ENCODE results near the gene INAVA.
"Not testable (repeated sequence)": the region's sequence is repeated elsewhere in the genome, so short reads cannot be mapped to it uniquely, and the experiment has no call there.

The INAVA gene

DNA sequence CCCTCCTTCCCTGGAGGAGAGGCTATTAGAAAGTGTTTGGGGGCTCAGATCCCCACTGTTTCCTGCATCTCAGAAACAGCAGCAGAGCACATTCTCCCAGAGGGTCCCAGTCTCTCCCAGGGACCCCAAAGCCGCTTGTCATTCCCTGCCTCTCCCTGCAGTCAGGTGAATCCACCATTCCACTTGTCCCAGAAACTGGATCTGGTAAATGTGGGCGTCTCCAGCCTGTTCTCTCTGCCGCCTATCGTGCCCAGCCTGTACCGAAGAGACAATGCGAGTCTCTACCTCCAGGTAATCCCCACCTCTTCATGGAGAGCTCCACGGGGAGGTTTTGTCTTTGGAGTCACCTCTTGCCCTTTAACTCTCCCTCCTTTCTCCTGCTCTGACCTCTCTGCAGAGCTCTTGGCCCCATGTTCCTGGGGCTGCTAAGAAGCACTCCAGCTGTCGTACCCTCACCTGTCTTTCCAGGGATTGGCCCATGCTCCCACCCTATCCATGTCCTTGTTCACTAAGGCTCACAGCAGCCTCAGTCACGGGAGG is 26.9 kb downstream of the INAVA start:
- no peak for DNase-seq (ENCODE audit: low read depth in 2 of 2)

DNA sequence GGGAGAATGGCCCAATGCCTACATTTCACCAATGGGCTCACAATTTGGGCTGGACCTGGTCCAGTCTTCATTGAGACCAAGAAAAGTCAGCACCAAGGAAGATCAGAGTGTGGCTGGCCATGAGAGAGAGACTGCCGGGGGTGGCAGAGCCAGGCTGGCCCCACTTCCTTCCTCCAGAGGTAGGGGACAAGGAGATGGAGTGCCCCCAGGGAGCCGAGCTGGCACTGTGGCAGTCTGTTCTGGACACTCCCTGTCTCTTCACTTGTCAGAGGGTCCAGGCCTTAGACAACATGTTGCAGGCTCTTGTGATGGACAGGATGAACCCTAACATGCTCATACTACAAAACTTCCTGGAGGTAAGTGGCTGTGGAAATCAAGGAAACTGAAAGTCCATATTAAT is 27.7 kb downstream of the INAVA start:
- DNase-seq (ENCODE audit: low read depth in 2 of 2), result no peak

DNA sequence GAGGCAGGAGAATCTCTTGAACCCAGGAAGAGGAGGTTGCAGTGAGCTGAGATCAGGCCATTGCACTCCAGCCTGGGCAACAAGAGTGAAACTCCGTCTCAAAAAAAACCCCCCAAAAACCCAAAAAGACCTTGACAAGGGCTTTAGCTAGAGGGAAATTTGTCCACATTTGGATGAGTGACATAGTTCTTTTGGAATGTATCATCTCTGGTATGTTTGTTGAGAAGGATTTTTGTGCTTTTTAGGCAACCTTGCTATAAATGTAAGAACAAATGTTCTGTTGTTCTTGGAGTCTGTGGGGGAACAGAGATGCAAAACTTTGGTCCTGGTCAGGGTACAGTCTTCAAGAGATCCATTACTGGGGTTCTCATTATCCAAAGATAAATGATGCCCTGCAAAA is 28.9 kb downstream of the INAVA start:
- DNase-seq (ENCODE audit: low read depth in 2 of 2), result no peak

DNA sequence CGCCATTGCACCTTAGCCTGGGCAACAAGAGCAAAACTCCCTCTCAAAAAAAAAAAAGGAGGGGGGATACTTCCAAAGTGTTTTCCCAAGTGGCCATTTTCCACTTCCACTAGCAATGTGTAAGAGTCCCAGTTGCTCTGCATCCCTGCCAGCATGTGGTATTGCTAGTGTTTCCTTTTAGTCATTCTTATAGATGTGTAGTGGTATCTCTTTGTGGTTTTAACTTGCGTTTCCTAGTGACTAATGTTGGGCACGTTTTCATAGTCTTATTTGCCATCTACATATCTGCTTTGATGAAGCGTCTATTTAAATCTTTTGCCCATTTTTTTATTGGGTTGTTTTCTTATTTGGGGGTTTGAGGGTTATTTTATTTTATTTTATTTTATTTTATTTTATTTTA is 31.1 kb downstream of the INAVA start:
- no peak for DNase-seq (ENCODE audit: low read depth in 2 of 2)

DNA sequence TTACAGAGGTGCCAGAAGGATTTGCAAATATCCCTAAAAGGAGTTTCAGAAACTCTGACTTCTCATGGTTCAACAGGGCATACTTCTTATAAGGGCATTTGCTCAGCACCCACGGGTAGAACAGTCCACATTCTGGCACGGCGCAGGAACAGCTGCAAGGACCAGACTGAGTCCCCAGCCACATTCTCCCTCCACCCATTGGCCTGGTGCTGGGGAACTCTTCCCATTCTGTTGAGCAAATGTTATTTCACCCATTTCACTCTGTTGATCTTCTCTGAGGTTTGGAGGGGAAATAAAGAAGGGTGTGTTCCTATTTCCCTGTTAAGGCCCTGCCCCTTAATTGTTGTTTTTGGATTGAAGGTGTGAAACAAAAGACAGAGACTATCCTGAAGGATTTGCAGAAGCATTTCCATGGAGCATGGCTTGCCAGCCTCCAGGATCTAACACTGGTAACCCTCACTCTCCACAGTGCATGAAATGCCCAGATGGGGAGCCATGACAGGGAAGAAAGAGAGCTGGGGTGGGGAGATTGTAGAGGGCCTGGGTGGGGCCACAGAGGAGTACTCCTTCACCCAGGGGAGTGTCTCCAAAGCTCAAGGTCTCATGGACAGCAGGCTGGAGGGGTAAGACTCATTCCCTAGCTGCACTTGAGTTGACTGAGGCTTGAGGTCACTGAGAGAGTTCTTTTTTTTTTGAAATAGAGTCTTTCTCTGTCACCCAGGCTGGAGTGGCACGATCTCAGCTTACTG is 35.0 kb downstream of the INAVA start:
- DNase-seq (ENCODE audit: low read depth in 2 of 2), result no peak

DNA sequence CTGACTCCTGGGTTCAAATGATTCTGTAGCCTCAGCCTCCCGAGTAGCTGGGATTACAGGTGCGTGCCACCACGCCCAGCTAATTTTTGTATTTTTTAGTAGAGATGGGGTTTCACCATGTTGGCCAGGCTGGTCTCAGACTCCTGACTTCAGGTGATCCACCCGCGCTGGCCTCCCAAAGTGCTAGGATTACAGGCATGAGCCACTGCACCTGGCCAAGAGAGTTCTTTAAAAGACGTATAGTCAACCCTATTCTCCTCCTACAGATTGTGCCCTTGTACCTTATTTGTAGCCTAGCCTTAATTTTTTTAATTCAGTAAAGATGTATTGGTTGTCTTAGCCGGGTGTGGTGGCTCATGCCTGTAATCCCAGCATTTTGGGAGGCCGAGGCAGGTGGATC is 35.6 kb downstream of the INAVA start:
- not testable (repeated sequence) for DNase-seq (ENCODE audit: low read depth in 2 of 2)

DNA sequence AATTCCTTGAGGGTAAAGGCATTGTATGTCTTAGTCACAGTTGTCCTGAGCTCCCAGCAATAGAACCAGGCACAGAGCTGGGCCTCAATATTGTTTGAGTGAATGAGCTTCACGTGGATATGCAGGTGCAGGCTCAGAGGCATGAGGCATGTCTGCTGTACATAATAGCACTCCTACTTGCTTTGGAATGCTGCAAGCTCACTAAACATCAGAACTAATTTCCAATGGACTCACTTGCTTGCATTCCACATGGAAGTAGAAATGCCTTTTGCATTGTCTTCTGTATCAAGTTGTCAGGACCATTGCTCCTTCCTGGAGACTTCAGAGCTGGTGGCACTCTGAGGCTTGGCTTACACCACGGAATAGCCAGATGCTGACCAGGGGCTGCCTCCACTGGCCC is 37.1 kb downstream of the INAVA start:
- no peak for DNase-seq (ENCODE audit: low read depth in 2 of 2)

DNA sequence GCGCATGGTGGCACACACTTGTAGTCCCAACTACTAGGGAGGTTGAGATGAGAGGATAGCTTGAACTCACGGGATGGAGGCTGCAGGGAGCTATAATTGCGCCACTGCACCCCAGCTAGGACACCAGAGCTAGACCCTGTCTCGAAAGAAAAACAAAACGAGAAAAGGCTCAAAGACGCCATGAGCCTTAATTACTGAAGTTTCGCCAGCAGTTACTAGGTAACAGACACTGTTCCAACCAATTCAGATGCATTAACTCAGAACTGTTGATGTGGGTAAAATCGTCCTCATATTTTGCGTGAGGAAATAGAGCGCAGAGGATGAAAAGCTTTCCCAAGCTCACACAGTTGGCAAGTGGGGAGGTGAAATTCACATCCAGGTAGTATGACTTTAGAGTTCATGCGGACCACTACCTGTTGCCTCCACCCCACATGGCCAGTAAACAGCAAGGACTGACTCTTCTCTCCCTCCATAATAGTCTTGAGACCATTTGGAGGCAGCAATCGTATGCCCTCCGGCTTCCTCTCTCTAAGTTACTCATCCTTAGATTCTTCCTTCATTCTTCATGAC is 40.1 kb downstream of the INAVA start:
- no peak for DNase-seq (ENCODE audit: low read depth in 2 of 2)

DNA sequence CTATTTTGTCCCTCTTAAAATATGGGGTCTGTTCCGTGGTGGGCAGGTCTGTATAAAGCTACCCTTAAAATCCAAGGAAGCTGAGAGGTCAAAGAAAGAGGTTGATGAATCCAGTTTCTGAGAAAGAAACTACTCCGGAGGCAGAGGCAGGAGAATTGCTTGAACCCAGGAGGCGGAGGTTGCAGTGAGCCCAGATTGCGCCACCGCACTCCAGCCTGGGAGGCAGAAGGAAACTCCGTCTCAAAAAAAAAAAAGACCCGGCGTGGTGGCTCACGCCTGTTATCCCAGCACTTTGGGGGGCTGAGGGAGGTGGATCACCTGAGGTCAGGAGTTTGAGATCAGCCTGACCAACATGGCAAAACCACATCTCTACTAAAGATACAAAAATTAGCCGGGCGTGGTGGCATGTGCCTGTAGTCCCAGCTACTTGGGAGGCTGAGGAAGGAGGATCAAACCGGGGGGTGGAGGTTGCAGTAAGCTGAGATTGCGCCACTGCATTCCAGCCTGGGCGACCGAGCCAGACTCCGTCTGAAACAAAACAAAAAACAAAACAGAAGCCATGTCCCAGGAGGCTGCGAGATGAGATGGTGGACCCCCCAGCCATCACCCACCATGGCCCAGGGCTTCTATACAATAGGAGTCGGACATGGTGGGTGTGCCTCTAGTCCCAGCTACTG is 40.7 kb downstream of the INAVA start:
- not testable (repeated sequence) for DNase-seq (ENCODE audit: low read depth in 2 of 2)

DNA sequence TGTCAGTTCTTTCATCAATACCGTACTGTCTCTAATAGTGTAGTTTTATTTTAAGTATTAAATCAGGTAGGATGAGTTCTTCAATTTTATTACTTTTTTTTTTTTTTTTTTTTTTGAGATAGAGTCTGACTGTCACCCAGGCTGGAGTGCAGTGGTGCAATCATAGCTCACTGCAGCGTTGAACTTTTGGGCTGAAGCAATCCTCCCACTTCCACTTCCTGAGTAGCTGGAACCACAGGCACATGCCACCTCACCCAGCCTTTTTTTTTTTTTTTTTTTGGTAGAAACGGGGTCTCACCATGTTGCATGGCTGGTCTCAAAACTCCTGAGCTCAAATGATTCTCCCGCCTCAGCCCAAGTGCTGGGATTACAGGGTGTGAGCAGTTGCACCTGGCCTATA is 44.3 kb downstream of the INAVA start:
- peak in 1 of 2 donors; percentile 5 for DNase-seq (ENCODE audit: low read depth in 2 of 2)

DNA sequence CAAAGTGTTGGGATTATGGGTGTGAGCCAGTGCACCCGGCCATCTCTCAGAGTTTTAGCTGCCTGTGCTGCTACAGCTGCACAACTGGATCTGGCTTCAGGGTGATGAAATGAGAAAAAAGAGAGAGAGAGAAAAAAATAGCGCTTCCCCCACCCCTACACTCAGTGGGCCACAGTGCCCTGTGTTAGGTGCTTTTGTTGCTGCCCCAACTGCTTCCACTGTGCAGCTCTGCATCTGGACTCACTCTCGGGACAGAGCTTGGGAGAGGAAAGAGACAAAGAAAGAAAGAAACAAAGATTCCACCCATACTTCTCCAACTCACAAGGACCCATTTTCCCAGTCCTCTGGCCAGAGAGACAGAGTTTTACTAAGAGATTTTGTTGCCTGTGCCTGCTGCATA is 50.4 kb downstream of the INAVA start:
- DNase-seq (ENCODE audit: low read depth in 2 of 2), result no peak

DNA sequence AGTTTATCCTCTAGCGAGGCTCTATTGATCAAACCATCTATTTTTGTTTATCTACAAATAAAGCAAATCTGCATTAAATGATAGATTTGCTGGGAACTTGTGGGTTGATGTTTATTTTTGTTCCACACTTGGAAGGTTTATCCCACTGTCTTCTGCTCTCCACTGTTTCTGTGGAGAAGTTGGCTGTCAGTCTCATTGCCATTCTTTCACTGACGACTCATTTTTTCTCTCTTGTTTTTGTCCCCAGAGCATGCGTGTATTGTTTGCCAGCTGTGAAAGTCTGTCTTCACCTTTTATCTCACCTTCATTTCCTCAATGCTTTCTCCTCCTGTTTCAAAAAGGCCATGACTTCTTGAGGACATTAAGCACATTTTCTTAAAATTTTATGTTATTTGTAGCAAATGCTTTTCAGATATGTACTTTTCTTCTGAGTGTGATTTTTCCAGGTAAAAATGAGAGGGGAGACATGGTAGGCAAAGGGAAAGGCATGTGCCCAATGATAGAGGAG is 52.4 kb downstream of the INAVA start:
- no peak for DNase-seq (ENCODE audit: low read depth in 2 of 2)

DNA sequence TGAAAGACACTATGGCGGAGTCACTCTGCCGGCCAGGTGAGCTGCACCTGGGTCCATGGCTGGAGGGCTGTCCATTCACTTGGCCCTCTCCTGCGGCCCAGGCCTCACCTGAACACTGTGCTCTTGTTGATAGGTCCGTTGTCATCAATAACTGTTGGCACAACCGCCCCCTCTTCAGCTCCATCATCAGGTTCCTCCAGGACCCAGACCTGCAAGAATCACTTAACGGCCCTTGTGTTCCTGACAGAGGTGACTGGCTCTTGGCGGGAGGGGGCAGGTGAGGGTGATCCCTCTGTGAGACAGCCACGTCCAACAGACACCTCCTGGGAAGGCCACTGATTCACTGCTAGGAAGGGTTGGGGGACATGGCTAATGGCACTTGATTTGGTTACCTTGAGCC is 54.9 kb downstream of the INAVA start:
- DNase-seq (ENCODE audit: low read depth in 2 of 2), result no peak

DNA sequence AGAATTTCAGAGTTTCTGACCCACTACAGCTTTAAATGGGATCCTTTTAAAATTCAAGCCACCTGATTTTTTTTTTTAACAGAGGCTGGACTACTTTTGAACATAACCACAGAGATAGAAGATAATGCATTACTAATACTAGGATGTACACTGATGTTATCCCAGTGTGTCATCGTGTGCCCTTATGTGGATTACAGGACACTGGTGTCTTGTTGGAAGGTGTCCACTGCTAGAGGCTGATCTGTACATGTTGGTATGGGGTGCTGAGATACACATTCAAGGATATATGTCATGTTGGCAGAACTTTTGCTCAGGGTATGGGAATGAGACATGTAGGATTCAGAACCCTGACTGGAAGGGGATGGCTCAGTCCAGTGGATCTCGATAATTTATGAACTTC is 56.3 kb downstream of the INAVA start:
- DNase-seq (ENCODE audit: low read depth in 2 of 2), result no peak

DNA sequence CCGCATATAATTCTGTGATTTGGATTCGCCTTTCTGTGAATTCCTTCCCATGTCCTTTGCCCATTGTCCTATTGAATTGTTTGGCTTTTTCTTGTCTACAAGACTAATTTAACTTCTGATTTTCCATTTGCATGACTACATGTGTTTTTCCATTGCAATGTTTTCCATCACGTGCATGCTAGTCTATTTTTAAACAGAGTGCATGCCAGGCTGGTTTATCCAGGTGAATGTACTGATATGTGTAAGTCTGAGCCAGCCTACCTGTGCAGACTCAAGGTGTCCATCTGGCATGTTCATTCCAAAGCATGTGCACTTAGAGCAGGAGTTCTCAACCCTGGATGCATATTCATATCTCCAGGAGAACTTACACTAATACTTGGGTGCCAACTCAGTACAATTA is 59.7 kb downstream of the INAVA start:
- DNase-seq (ENCODE audit: low read depth in 2 of 2), result no peak

DNA sequence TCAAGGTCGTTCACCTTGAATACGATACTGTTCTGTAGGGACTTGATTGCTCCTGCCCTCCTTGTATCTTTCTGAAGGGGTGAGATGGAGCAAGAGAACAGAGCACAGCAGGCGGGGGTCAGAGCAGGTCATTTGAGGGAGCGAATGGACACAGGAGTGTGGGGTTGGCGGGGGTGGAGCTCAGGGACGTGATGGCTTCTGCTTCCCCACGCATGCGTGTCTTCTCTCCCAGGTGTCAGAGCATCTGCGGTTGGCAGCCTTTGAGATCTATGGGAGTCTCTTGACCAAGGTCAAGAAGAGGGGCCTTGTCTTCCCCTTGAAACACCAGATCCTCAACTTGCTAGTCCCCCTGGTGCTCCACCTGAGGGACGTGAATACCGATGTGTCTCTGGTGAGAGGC is 63.9 kb downstream of the INAVA start:
- no peak for DNase-seq (ENCODE audit: low read depth in 2 of 2)

DNA sequence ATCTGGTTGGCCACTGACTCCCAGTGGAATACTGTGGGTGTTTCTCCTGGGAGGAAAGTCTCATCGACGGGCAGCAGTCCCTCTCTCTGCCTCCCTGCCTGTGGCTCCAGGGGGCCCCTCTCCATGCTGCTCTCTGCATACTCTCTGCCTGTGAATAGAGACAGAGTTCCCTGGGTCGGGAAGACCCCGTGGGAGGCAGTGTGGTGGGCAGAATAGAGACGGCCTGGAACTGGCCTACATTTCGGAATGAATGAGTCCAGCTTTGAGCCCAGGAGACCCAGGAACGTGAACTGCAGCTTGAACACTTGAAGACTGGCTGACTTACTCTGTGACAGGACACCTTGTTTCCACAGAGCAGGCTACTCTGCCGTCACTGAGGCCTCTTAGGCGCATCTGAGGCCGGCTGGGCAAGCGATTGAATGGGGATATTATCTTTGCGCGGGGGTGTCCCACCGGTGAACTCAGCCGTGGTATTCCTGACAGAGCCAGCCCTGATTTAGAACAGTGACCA is 64.8 kb downstream of the INAVA start:
- no peak for DNase-seq (ENCODE audit: low read depth in 2 of 2)

DNA sequence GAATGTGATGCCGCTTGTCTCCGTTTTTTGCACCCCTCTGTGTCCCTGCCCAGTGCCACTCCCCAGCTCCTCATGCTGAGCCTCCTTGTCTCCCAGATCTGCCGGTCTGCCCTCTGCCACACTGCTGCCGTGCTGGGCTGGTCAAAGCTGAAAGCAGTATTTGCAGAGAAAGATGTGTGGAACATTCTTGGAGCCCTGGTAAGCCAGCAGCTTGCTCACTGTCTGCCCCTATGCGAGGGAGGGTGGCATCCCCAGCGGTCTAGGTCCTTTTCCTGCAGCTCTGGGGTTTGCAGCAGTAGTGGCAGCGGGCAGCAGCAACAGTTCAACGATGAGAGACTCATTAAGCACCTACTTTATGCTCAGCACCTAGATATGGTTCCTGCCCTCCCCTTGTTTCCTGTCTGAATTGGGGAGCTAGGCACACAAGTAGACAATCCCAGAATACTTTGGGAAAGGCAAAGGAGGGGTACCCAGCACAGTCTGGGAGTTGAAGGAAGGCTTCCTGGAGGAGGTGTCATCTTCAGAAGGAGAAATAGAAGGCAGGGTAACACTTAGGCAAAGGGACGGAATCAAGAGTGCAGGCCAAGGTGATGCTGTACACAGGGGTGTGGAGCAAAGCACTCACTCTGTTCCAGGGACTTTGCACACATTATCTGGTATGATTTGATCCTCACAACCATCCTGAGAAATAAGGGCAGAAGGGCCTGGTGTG is 65.7 kb downstream of the INAVA start:
- DNase-seq (ENCODE audit: low read depth in 2 of 2), result no peak

DNA sequence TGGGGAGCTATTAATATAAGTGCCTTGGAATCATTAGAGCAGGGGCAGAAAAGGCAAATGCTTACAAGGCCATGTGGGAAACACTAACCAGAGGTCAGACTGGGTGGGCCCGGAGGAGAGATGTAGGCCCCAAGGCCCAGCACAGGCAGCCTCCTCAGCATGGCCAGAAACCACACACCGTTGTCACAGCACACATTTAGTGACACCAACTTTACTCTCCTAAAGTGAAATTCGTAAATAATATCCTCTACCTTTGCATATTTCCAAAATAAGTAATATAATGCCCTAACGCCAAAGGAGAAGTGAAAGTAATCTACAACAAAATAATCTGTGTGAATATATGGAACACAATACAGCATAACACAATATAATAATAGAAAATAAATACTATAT is 66.2 kb downstream of the INAVA start:
- DNase-seq (ENCODE audit: low read depth in 2 of 2), result no peak

DNA sequence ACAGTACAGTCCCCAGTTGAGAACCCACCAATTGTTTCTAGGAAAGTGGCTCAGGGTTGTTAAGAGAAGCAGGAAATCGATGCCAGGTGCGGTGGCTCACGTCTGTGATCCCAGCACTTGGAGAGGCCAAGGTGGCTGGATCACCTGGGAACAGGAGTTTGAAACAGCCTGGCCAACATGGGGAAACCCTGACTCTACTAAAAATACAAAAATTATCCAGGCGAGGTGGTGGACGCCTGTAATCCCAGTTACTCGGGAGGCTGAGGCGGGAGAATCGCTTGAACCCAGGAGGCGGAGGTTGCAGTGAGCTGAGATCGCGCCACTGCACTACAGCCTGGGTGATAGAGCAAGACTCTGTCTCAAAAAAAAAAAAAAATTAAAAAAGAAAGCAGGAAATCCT is 67.5 kb downstream of the INAVA start:
- DNase-seq (ENCODE audit: low read depth in 2 of 2), result not testable (repeated sequence)

DNA sequence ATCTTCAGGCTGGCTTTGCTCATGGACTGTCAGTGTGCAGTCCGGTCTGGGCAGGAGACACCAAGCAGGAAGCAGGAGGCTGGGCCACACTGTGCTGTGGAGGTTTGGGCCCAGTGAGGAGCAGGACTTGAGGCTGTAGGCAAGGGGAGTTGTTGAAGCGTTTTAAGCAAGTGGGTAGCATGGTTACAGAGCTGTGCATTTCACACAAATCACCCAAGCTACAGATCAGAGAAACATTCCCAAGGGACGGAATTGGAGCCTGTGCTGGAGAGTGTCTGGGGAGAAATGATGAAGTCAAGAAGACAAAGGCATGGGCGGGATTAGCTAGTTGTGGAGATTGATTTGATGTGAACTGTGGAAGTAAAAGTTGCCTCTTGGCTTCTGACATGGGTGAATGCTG is 67.9 kb downstream of the INAVA start:
- DNase-seq (ENCODE audit: low read depth in 2 of 2), result no peak

DNA sequence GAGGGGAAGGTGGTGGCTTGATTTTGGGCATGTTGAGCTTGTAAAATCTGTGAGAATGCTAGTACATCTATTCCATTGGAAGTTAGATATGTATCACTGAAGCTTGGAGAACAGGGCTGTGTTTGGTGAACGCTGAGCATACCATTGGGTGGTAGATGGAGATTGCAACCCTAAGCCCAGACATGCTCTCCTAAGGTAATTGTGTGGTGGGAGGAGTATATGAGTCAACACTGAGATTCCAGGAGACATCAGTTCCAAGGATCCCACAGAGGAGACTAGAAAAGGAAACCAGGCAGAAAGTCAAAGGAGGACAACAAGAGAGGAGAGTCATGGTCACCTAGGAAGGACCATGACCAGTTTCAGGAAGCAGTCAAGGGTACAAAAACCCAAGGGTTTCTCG is 68.4 kb downstream of the INAVA start:
- DNase-seq (ENCODE audit: low read depth in 2 of 2), result no peak
